Measurements from ENCODE around the gene ASCL1. TPM values are rescaled to one million over a fixed set of nuclear protein-coding genes. Genes with fewer than 3 reads are reported as not detected.

ASCL1 gene
- polyA plus RNA-seq (2013, experiment 1 of 2; ENCODE audit: insufficient read length), result not detected
- polyA plus RNA-seq (2013, experiment 2 of 2; ENCODE audit: insufficient read length), result not detected

GRCh38 chr12:102957339-102958050, at the start of gene ASCL1:
Gene ASCL1 (plus strand): TSS chr12:102957674. CDS start chr12:102958245, 571 bp downstream.
- peak; percentile 20 for DNase-seq

GRCh38 chr12:102907918-102908317, 49.6 kb upstream of the ASCL1 start:
- DNase-seq, result no peak

- DNase-seq, result no peak
These were observed 47.3 kb upstream of the ASCL1 start for GRCh38 chr12:102910137-102910536.

GRCh38 chr12:102910792-102911191, 46.7 kb upstream of the ASCL1 start:
- no peak for DNase-seq

GRCh38 chr12:102911320-102911719, 46.2 kb upstream of the ASCL1 start:
- DNase-seq, result no peak

GRCh38 chr12:102912258-102912657, 45.2 kb upstream of the ASCL1 start:
- DNase-seq, result no peak

GRCh38 chr12:102913453-102914226, 43.8 kb upstream of the ASCL1 start:
- DNase-seq, result no peak

- no peak for DNase-seq
These were observed 41.0 kb upstream of the ASCL1 start for GRCh38 chr12:102916252-102917025.

GRCh38 chr12:102917026-102917787, 40.3 kb upstream of the ASCL1 start, which contains the start of gene PAH:
Gene PAH (minus strand): TSS chr12:102917244. CDS start chr12:102917130, 114 bp downstream.
- DNase-seq, result no peak

GRCh38 chr12:102918840-102919239, 38.6 kb upstream of the ASCL1 start:
- DNase-seq, result no peak

GRCh38 chr12:102920271-102920670, 37.2 kb upstream of the ASCL1 start:
- DNase-seq, result no peak

GRCh38 chr12:102921240-102921639, 36.2 kb upstream of the ASCL1 start:
- no peak for DNase-seq

GRCh38 chr12:102927220-102927619, 30.3 kb upstream of the ASCL1 start:
- DNase-seq, result no peak

GRCh38 chr12:102933168-102933567, 24.3 kb upstream of the ASCL1 start:
- no peak for DNase-seq

GRCh38 chr12:102939059-102939458, 18.4 kb upstream of the ASCL1 start:
- DNase-seq, result no peak

- DNase-seq, result no peak
These were observed 17.7 kb upstream of the ASCL1 start for GRCh38 chr12:102939670-102940222.

GRCh38 chr12:102946042-102946441, 11.4 kb upstream of the ASCL1 start:
- DNase-seq, result no peak

- DNase-seq, result peak; percentile 24
These were observed 8.5 kb upstream of the ASCL1 start for GRCh38 chr12:102948941-102949352.

GRCh38 chr12:102950107-102950949, 7.1 kb upstream of the ASCL1 start:
- no peak for DNase-seq

GRCh38 chr12:102950950-102951619, 6.4 kb upstream of the ASCL1 start:
- DNase-seq, result no peak

Data from fibroblast of skin of back (primary cell).